Measurements from ENCODE around the gene ILKAP.

ILKAP gene

GRCh38 chr2:238149841-238150572 lies 53.5 kb downstream of the ILKAP start:
- DNase-seq = no peak

- no peak for DNase-seq
These were observed 54.5 kb downstream of the ILKAP start for GRCh38 chr2:238148981-238149380.

- DNase-seq = no peak
These were observed 56.5 kb downstream of the ILKAP start for GRCh38 chr2:238146884-238147544.

- no peak for DNase-seq
These were observed 57.6 kb downstream of the ILKAP start for GRCh38 chr2:238145851-238146250.

GRCh38 chr2:238145046-238145445 lies 58.4 kb downstream of the ILKAP start:
- DNase-seq = no peak

GRCh38 chr2:238144262-238144661 lies 59.2 kb downstream of the ILKAP start:
- DNase-seq = no peak

- peak; percentile 31 for DNase-seq
These were observed 60.1 kb downstream of the ILKAP start for GRCh38 chr2:238143239-238143951.

- no peak for DNase-seq
These were observed 60.9 kb downstream of the ILKAP start for GRCh38 chr2:238142382-238143205.

- peak; percentile 40 for DNase-seq
These were observed 61.8 kb downstream of the ILKAP start for GRCh38 chr2:238141541-238142318.

- DNase-seq = no peak
These were observed 62.6 kb downstream of the ILKAP start for GRCh38 chr2:238140721-238141540.

GRCh38 chr2:238140040-238140439 lies 63.5 kb downstream of the ILKAP start:
- no peak for DNase-seq

GRCh38 chr2:238139196-238140039 lies 64.1 kb downstream of the ILKAP start:
- DNase-seq = no peak

- DNase-seq = no peak
These were observed 64.9 kb downstream of the ILKAP start, which contains the start of gene KLHL30 for GRCh38 chr2:238138331-238139195. Gene KLHL30, plus strand, starts transcription at chr2:238138668. Its CDS starts 2,087 bp downstream, at chr2:238140755.

- no peak for DNase-seq
These were observed 65.6 kb downstream of the ILKAP start for GRCh38 chr2:238137885-238138284.

- peak; percentile 40 for DNase-seq
These were observed 66.5 kb downstream of the ILKAP start for GRCh38 chr2:238136820-238137537.

- DNase-seq = no peak
These were observed 67.8 kb downstream of the ILKAP start for GRCh38 chr2:238135601-238136150.

- no peak for DNase-seq
These were observed 69.1 kb downstream of the ILKAP start for GRCh38 chr2:238134393-238134785.

Measured in fibroblast of upper back skin (primary cell).